K562 (cell line): Measurements from ENCODE around the gene URB2. TPM values are rescaled to one million over a fixed set of nuclear protein-coding genes. Genes with fewer than 3 reads are reported as not detected.

Experiments
- HMGN3 ChIP-seq: IDR thresholded peaks from 2 replicates; pipeline ENCODE4 v1.6.1; 2011; ENCODE audit warnings: borderline replicate concordance, low read depth, mild to moderate bottlenecking, mixed read lengths, low read length; ENCODE audit not compliant: insufficient read length; ENCODE audit errors: extremely low read depth
- JUN ChIP-seq, 2 experiments: sonication (generic) in 1 of 2; formaldehyde crosslinking in 1 of 2; IDR thresholded peaks; 2 replicates each; pipeline versions ENCODE4 v1.6.1 to v1.8.0; 2012 to 2022; ENCODE audit warnings: borderline replicate concordance in 2 of 2, mild to moderate bottlenecking in 2 of 2, improper control_type of control experiment in 1 of 2, low read depth in 1 of 2, low read length in 1 of 2, missing genetic modification reagents in 1 of 2
- POLR2A ChIP-seq: fragments of 450-650 bp; conservative IDR thresholded peaks from 2 replicates; pipeline ENCODE4 v1.6.1; 2016
- SETDB1 ChIP-seq: IDR thresholded peaks from one replicate; pipeline ENCODE4 v1.6.1; 2012; ENCODE audit warnings: low read length, control low read depth, inconsistent platforms
- SP1 ChIP-seq: sonication (generic); formaldehyde crosslinking; IDR thresholded peaks from 2 replicates; pipeline ENCODE4 v1.8.1; 2022; ENCODE audit warnings: mild to moderate bottlenecking, missing genetic modification reagents
- ZNF41 ChIP-seq: fragments of 250-450 bp; sonication (Bioruptor Pico); conservative IDR thresholded peaks from 2 replicates; pipeline ENCODE4 v1.4.0; 2020; ENCODE audit warnings: mild to moderate bottlenecking
- polyA plus RNA-seq, 8 experiments: library from polyadenylated mRNA; depleted of rRNA in 4 of 8; stranded (reverse) in 5 of 8; unstranded in 3 of 8; fragments of >200 nt; fragmentation: Nextera tagmentation in 2 of 8; fragmentation: Illumina TruSeq in 1 of 8; extraction: Ambion mirVana in 2 of 8; extraction: Trizol in 1 of 8; gene quantifications; 2 replicates each; pipeline versions ENCODE4 v1.2.1 to v1.2.3, GENCODE V29; 2011 to 2014; ENCODE audit warnings: inconsistent platforms in 1 of 8, missing spikeins in 1 of 8
- total RNA-seq, 7 experiments: library from RNA; depleted of rRNA in 6 of 7; stranded (reverse); fragments of >200 nt in 6 of 7; fragmentation: Illumina TruSeq in 2 of 7; extraction: Trizol in 2 of 7; gene quantifications; 2 replicates each; pipeline versions ENCODE4 v1.2.1 to v1.2.3, GENCODE V29; 2011 to 2021; ENCODE audit warnings: low replicate concordance in 1 of 7
- TF ChIP-seq, protein P1 (sequence below): fragments of 250-450 bp; sonication (Bioruptor Pico); IDR thresholded peaks from 2 replicates; pipeline ENCODE4 v1.5.0; 2021; ENCODE audit warnings: mild to moderate bottlenecking, borderline replicate concordance

The URB2 gene
- total and polyA plus RNA-seq, 9 of the 15 experiments (the other 6 are each of a cell fraction or from before 2014, with no cell fraction given): 2.8 to 28.3 (median 19.0) TPM

DNA sequence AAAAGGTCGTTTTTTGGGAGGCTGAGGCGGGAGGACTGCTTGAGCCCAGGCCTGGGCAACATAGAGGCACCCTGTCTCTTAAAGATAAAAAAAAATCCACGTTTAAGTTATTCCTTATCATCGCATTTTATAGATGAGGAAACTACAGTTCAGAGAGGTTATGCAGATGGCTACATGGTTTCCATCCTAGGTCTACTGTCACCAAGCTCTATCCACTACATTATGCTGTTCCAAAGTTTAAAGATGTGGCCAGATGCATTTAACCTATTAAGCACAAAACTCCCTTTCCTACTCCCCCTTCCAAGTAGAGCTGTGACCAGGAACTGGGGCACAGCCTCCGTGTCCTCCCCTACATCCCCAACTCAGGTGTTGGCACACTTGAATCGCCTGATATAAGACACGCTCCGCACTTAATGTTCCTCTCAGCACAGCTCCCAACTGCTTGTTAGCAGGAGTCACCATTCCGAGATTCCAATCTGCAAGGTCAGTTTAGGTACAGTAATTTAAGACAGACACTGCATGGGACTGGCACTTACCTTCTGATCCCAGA is 1.5 kb upstream of the URB2 start (continued):
- TF ChIP-seq, protein P1, sequence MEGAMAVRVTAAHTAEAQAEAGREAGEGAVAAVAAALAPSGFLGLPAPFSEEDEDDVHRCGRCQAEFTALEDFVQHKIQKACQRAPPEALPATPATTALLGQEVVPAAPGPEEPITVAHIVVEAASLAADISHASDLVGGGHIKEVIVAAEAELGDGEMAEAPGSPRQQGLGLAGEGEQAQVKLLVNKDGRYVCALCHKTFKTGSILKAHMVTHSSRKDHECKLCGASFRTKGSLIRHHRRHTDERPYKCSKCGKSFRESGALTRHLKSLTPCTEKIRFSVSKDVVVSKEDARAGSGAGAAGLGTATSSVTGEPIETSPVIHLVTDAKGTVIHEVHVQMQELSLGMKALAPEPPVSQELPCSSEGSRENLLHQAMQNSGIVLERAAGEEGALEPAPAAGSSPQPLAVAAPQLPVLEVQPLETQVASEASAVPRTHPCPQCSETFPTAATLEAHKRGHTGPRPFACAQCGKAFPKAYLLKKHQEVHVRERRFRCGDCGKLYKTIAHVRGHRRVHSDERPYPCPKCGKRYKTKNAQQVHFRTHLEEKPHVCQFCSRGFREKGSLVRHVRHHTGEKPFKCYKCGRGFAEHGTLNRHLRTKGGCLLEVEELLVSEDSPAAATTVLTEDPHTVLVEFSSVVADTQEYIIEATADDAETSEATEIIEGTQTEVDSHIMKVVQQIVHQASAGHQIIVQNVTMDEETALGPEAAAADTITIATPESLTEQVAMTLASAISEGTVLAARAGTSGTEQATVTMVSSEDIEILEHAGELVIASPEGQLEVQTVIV (CRISPR knock-in tag): no peak
- TF ChIP-seq JUN (IDR thresholded peaks at IDR 0.05; ENCODE audit: borderline replicate concordance, low read depth, low read length) (no peak), JUN (CRISPR knock-in tag; IDR thresholded peaks at IDR 0.05; ENCODE audit: borderline replicate concordance) (no peak), HMGN3 (no peak), ZNF41 (no peak), POLR2A (no peak), SETDB1 (no peak), SP1 (CRISPR knock-in tag) (no peak)
- TF ChIP-seq, all 486 proteins: peak for 3
